ENCODE measurements around the gene SDK2. TPM values are rescaled to one million over a fixed set of nuclear protein-coding genes. Genes with fewer than 3 reads are reported as not detected.

The SDK2 gene
- total and polyA plus RNA-seq, 11 donors, result 0.84 to 4.0 (median 2.6) TPM

- Histone ChIP-seq H3K9me3 (no peaks in the 10 kb centered on the region), H3K4me1 (peaks cover 0 to 16% (median 2%) of the 10 kb centered on the region in 12 donors), H3K27me3 (no peaks in the 10 kb centered on the region), H3K36me3 (no peaks in the 10 kb centered on the region), H3K4me3 (no peak overlapping the region), H3K27ac (no peak overlapping the region)
- TF ChIP-seq CTCF (IDR thresholded peaks at IDR 0.05) (no peak), POLR2A (IDR thresholded peaks at IDR 0.05) (no peak)
- ATAC-seq (no peak), DNase-seq (no peak)
- intact Hi-C loops (cut with DNase I), result loop anchor here in 2 of 10 donors (10.0 kb wide), 2 partner anchors 47 to 123 kb away; no protein-coding TSS in a partner anchor
- WGBS, 4 donors, result 49 to 58% (median 51%) methylated on average over 19 of the region's 19 CpGs
Observed at GRCh38 chr17:73591296-73592078, 52.8 kb downstream of the SDK2 start.

GRCh38 chr17:73589363-73589980 is 54.8 kb downstream of the SDK2 start:
- intact Hi-C loops (cut with DNase I), result loop anchor here in 3 of 10 donors (5.0 to 10.0 kb wide), 3 partner anchors 58 to 162 kb away; no protein-coding TSS in a partner anchor
- WGBS, 4 donors, result 82 to 92% (median 89%) methylated on average over 11 of the region's 11 CpGs
- no peaks in the 10 kb centered on the region for H3K36me3 ChIP-seq
- H3K4me1 ChIP-seq, result peaks cover 0 to 16% (median 2%) of the 10 kb centered on the region in 12 donors
- H3K27me3 ChIP-seq, result no peaks in the 10 kb centered on the region
- ATAC-seq, result no peak
- no peak for DNase-seq
- H3K9me3 ChIP-seq, result no peaks in the 10 kb centered on the region
- TF ChIP-seq CTCF (IDR thresholded peaks at IDR 0.05) (no peak), POLR2A (IDR thresholded peaks at IDR 0.05) (no peak)
- no peak overlapping the region for H3K27ac ChIP-seq
- H3K4me3 ChIP-seq, result no peak overlapping the region

GRCh38 chr17:73588891-73589290 is 55.4 kb downstream of the SDK2 start:
- ATAC-seq (no peak), DNase-seq (no peak)
- H3K9me3 ChIP-seq, result no peaks in the 10 kb centered on the region
- no peak overlapping the region for H3K27ac ChIP-seq
- no peaks in the 10 kb centered on the region for H3K36me3 ChIP-seq
- H3K4me3 ChIP-seq, result no peak overlapping the region
- WGBS, 4 donors, result 73 to 96% (median 88%) methylated on average over 5 to 7 of the region's 7 CpGs
- H3K27me3 ChIP-seq, result no peaks in the 10 kb centered on the region
- H3K4me1 ChIP-seq, result peaks cover 0 to 16% (median 2%) of the 10 kb centered on the region in 12 donors
- intact Hi-C loops (cut with DNase I), result loop anchor here in 3 of 10 donors (5.0 to 10.0 kb wide), 3 partner anchors 58 to 162 kb away; no protein-coding TSS in a partner anchor
- no peak for TF ChIP-seq POLR2A (IDR thresholded peaks at IDR 0.05)
- no peak for TF ChIP-seq CTCF (IDR thresholded peaks at IDR 0.05)

- H3K4me3 ChIP-seq, result no peak overlapping the region
- peaks cover 0 to 16% (median 2%) of the 10 kb centered on the region in 12 donors for H3K4me1 ChIP-seq
- no peaks in the 10 kb centered on the region for H3K36me3 ChIP-seq
- intact Hi-C loops (cut with DNase I), result loop anchor here in 3 of 10 donors (5.0 to 10.0 kb wide), 3 partner anchors 59 to 161 kb away; no protein-coding TSS in a partner anchor
- ATAC-seq, result no peak
- no peaks in the 10 kb centered on the region for H3K9me3 ChIP-seq
- H3K27ac ChIP-seq, result no peak overlapping the region
- TF ChIP-seq POLR2A (IDR thresholded peaks at IDR 0.05), result no peak
- no peak for TF ChIP-seq CTCF (IDR thresholded peaks at IDR 0.05)
- no peaks in the 10 kb centered on the region for H3K27me3 ChIP-seq
- DNase-seq, result no peak
- 87 to 93% (median 92%) methylated on average over 9 to 15 of the region's 15 CpGs for WGBS, 4 donors
Observed at GRCh38 chr17:73588301-73588846, 55.9 kb downstream of the SDK2 start.
